Skin epidermis (tissue), 12 donors: ENCODE data around the gene TTC23L.
A peak's percentile ranks its signal among the peaks of the same experiment; 100 is the strongest.

Experiments
- H3K27ac ChIP-seq, 21 experiments: fragments of 200-600 bp; sonication (generic) in 11 of 21; one replicate each; pipeline ENCODE4 v1.5.0; 2020; ENCODE audit warnings: mild to moderate bottlenecking in 3 of 21, inconsistent platforms in 2 of 21, moderate library complexity in 2 of 21
- H3K4me3 ChIP-seq, 7 experiments: fragments of 200-600 bp; sonication (generic) in 2 of 7; one replicate each; pipeline ENCODE4 v1.5.0; 2020; ENCODE audit warnings: inconsistent platforms in 2 of 7, mild to moderate bottlenecking in 2 of 7, moderate library complexity in 1 of 7

TTC23L gene

DNA sequence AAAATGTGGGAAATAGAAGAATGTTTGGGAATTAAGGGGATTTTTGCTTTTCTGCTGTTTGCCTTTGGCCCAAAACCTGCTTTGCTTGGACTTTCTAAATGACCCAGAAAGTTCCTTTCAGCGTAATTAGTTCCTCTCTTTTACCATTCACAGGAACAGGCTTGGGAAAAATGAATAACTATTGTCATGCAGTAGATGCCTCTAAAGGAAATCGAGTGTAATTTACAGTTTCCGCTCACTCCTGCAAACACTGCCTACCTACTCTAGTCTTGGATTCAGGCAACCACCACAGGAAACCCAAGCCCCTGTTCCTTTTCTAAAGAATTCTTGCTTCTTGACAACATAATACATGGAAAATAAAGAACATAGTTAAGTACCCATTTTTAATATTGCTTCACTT lies 25.0 kb downstream of the TTC23L start:
- Histone ChIP-seq H3K4me3 (no peak overlapping the region), H3K27ac (no peak overlapping the region)

GRCh38 chr5:34865091-34865490 lies 26.1 kb downstream of the TTC23L start:
- H3K27ac ChIP-seq = no peak overlapping the region

GRCh38 chr5:34866989-34867471 lies 28.1 kb downstream of the TTC23L start:
- Histone ChIP-seq H3K27ac (peak overlapping the region in 1 of 21 experiments; percentile 27), H3K4me3 (no peak overlapping the region)

More at GRCh38 chr5:34865091-34865490, 26.1 kb downstream of the TTC23L start:
- H3K4me3 ChIP-seq = no peak overlapping the region

- H3K27ac ChIP-seq = peak overlapping the region in 1 of 21 experiments; percentile 27
Measured at GRCh38 chr5:34867660-34868059, 28.7 kb downstream of the TTC23L start.

DNA sequence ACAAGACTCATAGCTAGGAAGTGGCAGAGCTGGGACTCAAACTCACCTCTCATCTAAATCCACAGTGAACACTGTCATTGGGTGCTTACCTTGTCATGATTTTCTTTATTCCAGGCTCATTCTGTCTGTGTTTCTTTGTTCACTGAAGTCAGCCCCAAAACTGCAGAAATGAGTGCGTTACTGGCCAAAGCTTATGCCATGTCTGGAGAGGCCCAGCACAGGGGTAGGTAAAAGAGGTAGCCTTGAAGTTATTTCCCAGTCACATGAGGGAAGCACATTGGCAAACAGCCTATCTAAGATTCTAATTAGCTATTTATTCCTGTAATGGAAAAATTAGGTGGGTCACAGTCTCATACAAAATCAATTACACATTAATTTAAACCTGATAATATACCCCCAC lies 29.8 kb downstream of the TTC23L start:
- H3K27ac ChIP-seq = no peak overlapping the region
- no peak overlapping the region for H3K4me3 ChIP-seq

More at GRCh38 chr5:34867660-34868059, 28.7 kb downstream of the TTC23L start:
- H3K4me3 ChIP-seq = no peak overlapping the region

DNA sequence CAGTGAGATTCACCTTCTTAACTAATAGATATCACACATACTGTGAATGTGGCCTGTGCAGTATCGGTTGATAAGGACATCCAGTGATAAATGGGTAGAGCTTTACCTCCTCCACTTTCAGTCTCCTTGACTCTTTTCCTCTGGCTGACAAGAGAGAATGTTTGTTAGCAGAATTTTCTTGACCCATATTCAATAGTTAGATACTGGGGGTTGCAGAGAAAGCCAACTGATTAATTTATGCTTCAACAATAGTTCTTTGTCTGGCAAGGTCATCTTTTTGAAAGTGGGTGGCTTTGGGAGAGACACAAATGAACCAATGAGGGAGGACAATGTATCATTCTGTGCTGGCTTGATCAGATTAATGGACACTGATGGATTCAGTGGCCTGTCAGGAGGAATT lies 30.3 kb downstream of the TTC23L start:
- Histone ChIP-seq H3K4me3 (no peak overlapping the region), H3K27ac (no peak overlapping the region)

GRCh38 chr5:34870382-34870781 lies 31.4 kb downstream of the TTC23L start:
- H3K4me3 ChIP-seq = no peak overlapping the region
- H3K27ac ChIP-seq = no peak overlapping the region

DNA sequence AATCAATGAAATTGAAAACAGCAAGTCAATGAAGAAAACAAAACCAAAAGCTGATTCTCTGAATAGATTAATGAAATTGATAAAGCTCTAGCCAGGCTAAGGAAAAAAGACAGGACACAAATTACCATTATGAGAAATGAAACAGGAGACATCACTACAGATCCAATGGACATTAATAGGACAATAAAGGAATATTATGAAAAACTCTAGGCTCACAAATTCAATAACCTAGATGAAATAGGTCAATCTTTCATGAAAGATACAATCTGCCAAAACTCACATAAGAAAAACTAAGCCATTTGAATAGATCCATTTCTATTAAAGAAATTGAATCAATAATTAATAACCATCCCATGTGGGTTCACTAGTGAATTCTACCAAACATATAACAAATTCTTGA lies 37.3 kb downstream of the TTC23L start:
- no peak overlapping the region for H3K27ac ChIP-seq
- no peak overlapping the region for H3K4me3 ChIP-seq

- Histone ChIP-seq H3K4me3 (no peak overlapping the region), H3K27ac (peak overlapping the region in 1 of 21 experiments; percentile 41)
Measured at GRCh38 chr5:34881246-34881645, 42.3 kb downstream of the TTC23L start.

DNA sequence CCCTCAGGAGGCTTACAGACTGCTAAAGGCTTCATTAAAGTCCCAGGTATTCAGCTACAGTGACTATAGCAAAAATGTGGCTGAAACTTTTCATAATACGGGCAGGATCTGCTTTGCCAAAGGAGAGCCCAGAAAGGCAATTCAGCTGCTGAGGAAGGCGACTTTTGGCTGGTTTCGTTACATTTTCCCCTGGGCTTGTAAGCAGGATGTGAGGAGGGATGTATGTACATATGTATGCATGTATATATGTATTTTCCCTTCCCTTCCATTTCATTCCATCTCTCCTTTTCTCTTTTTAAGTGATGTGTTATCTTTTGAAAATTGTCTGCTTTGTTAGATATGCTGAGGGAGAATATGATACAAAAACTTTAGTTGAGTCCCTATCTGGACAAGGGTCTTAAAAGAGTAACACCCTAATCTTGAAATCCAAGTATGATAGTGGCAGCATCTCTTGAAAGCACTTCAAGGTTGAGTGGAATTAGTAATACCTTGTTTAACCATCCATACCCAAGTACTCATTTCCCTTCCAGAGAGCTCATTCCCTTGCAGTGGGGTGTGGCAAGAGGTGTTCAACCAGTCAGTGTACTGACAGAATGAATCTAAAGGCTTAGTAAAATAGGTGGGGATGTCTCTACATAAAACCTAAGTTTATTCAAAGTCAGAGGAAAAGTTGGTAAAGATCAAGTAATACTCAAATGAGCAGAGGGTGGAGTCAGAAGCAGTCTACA lies 47.6 kb downstream of the TTC23L start:
- no peak overlapping the region for H3K27ac ChIP-seq
- no peak overlapping the region for H3K4me3 ChIP-seq

DNA sequence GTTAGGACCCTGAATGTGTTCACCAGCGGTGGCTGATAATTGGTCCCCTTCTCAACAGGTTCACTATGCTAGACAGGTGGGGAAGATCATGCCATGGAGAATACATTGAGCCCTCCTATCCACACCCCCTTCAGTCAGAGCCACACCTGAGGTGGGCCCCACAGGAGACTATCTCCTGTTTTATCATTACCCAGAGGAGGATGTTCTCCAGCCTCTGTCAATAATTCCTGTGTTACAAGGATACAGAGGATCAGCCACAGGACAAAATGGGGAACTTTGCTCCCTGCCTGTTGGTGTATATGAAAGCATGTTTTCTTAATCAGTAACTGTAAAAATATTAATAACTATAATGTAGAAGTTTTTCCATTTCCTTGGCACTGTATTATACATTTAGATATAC lies 50.4 kb downstream of the TTC23L start:
- no peak overlapping the region for H3K4me3 ChIP-seq
- no peak overlapping the region for H3K27ac ChIP-seq

GRCh38 chr5:34891981-34892380 lies 53.0 kb downstream of the TTC23L start:
- Histone ChIP-seq H3K4me3 (no peak overlapping the region), H3K27ac (no peak overlapping the region)

DNA sequence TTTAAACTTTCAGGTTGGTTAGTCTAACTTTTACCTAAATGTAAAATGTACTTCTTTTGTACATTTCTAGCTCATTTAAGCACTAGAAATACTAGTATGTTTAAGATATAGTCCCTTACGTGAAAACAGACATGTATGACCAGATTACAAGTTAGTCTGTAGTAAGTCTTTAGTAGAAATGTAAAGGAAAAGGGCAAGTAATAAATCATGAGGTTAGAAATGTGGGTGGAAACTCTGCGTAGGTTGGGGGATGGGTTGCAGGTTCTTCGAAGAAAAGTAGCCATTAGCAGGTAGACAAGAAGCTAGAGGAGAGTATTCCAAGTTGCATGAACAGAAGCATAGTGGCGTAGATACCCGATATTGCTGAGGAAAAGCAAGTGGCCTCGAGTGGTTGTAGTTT lies 53.5 kb downstream of the TTC23L start:
- no peak overlapping the region for H3K27ac ChIP-seq

DNA sequence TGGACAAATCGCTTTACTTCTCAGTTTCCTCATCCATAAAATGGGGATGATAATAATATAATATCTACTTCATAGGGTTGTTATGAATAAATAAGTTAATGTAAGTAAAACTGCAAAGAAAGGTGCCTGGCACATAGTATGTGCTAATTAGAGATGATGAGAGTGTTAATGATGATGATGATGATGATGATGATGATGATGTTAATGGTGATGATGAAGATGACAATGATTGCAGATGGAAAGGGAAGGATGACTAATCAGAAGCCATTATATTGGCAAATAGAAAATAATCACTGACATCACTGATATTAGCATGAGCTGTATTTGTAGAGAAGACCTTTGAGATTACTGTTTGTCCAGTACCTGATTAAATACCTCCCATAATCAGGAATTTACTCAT lies 55.8 kb downstream of the TTC23L start:
- H3K4me3 ChIP-seq = no peak overlapping the region
- no peak overlapping the region for H3K27ac ChIP-seq

More for the DNA sequence above, 53.5 kb downstream of the TTC23L start:
- H3K4me3 ChIP-seq = no peak overlapping the region

DNA sequence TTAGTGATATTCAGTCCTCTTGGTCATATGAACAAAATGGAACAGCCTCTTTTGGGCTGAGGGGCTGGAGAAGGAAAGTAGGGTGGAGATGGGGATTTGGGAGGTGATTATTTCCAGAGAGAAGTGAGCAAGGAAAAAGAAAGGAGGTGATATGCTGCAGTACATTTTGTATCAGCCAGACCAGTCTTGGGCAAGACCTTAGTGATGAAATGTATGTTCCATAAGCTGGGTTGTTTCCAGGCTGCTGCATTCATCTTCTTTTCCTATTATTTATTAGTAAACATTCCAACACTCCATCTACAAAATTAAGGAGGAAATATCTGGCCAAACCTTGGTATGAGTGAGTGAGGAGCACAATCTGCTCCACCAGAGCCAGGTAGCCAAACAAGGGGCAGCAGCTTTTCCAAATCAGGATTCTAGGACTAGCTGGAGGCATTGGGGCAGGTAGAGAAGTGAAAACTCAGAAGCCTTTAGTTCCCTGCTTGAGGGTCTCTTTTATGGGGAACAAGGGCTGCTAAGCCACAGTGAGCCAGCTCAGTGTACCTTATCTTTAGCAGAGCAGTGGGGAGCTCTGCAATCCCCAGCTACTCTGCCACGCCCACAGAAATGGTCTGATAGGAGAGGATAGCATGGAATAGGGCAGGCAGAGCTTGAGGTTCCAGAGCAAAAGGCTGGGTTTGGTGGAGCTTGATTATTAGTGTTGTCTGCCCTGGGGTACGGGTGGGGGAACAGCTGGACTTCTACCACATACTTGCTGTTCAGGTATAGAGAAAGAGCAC lies 56.9 kb downstream of the TTC23L start:
- no peak overlapping the region for H3K4me3 ChIP-seq
- H3K27ac ChIP-seq = no peak overlapping the region

GRCh38 chr5:34897646-34898045 lies 58.7 kb downstream of the TTC23L start:
- no peak overlapping the region for H3K27ac ChIP-seq

DNA sequence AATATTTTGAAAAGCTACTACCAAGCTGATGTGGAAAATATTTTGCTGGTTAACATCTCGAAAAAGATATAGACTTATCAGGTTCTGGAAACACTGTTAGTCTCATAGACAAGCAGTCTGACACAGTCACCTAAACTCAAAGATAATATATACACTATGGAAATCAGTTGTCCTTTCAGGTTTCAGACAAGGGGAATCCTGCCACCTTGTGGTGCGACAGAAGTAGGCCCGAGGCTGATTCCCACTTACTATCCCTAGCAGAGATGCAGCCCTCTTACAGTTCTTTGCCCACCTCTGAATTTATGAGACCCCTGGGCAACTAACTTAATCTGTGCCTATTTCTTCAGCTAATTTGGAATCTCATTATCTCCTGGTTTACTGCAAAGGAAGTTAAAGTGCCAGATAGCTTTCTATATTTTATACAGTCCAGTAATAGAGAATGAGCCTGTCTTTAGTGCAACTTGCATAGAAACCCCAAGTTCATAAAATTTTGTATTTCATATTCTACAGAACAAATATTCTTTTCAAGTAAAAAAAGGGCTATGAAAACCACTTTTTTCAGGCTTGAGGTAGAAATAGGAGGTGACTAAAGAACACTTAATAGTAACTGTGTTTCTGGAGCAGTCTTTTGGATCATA lies 59.4 kb downstream of the TTC23L start:
- no peak overlapping the region for H3K4me3 ChIP-seq
- no peak overlapping the region for H3K27ac ChIP-seq

More at GRCh38 chr5:34897646-34898045, 58.7 kb downstream of the TTC23L start:
- no peak overlapping the region for H3K4me3 ChIP-seq

GRCh38 chr5:34899066-34899465 lies 60.1 kb downstream of the TTC23L start:
- Histone ChIP-seq H3K27ac (no peak overlapping the region), H3K4me3 (no peak overlapping the region)

DNA sequence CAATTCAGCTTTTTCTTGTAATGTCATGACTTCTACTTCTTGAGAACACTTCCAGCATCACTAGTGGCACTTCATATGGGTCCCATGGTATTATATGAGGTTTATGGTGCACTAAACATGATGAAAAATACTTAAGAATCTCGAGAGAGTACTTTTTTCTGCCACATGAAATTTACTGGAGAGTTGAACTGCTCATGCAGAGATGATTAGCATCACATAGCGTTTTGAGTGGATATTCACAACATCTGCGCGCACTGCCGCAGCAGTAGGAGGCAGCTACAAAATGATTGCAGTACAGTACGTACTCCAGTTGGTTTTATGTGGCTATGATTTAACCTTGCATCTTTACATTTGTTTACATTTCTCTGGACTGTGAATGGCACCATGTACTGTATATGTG lies 61.7 kb downstream of the TTC23L start:
- no peak overlapping the region for H3K27ac ChIP-seq

DNA sequence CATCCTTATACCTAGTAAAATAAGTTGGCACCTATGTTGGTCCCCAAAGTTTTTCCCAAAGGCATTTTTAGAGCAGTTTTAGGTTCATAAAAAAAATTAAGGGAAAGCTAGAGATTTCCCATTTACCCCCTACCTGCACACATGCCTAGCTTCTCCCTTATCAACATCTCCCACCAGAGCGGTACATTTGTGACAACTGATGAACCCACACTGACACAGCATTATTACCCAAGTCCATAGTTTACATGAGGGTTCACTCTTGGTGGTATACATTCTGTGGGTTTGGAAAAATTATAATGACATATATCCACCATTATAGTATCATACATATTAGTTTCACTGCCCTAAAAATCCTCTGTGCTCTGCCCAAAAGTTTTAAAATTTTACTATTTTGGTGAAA lies 64.3 kb downstream of the TTC23L start:
- Histone ChIP-seq H3K27ac (no peak overlapping the region), H3K4me3 (no peak overlapping the region)

More for the DNA sequence above, 61.7 kb downstream of the TTC23L start:
- H3K4me3 ChIP-seq = no peak overlapping the region

- no peak overlapping the region for H3K27ac ChIP-seq
Measured at GRCh38 chr5:34905564-34905963, 66.6 kb downstream of the TTC23L start.

More at GRCh38 chr5:34905564-34905963, 66.6 kb downstream of the TTC23L start:
- H3K4me3 ChIP-seq = no peak overlapping the region
